ENCODE data around the gene KREMEN2. TPM values are rescaled to one million over a fixed set of nuclear protein-coding genes. Genes with fewer than 3 reads are reported as not detected.

KREMEN2 gene
- total RNA-seq, 1 experiment from 2014 or later = 8.4 TPM

DNA sequence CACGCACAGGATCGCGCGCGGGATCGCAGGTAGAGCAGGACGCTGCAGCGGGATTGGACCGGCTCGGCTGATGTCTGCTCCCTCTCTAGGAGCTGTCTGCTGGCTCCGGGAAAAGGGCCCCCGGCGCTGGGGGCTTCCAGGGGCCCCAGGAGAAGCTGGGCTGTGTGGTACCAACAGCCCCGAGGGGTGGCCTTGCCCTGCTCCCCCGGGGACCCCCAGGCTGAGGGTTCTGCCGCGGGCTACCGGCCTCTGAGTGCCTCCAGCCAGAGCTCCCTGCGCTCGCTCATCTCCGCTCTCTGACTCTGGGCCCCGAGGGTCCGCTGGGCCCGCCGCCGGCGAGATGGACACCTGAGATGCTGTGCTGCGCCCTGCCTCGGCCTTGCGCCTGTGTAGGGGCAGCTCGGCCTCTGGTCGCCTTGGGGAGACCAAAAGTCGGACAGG lies 3.7 kb downstream of the KREMEN2 start:
- POLR2A ChIA-PET (ENCODE audit: unreplicated experiment) = interaction anchor here (0.5 kb wide), 1 partner anchor 14 kb away, joined by 3 read pairs; no protein-coding TSS in a partner anchor
- Histone ChIP-seq H2AFZ (no peak overlapping the region), H3F3A (ENCODE audit: insufficient read depth, low read depth) (peaks cover 32% of the 10 kb centered on the region; the same call in 1 of the 2 replicates), H3K27me3 (ENCODE audit: insufficient read depth, low read depth) (no peaks in the 10 kb centered on the region), H3K4me3 (no peak overlapping the region), H3K36me3 (ENCODE audit: low read depth) (no peaks in the 10 kb centered on the region), H3K9me2 (ENCODE audit: insufficient read depth) (no peaks in the 10 kb centered on the region), H3K4me2 (no peak overlapping the region), H3K9me3 (ENCODE audit: insufficient read depth, low read depth) (no peaks in the 10 kb centered on the region), H3K4me1 (replicated peaks; ENCODE audit: insufficient read depth) (peaks cover 5% of the 10 kb centered on the region), H4K20me1 (ENCODE audit: insufficient read depth) (no peaks in the 10 kb centered on the region), H3K79me2 (ENCODE audit: low read depth) (peaks cover 6% of the 10 kb centered on the region; the same call in 1 of the 2 replicates), H3K27ac (no peak overlapping the region)
- CTCF ChIA-PET = no interaction called here
- TF ChIP-seq, protein P1, sequence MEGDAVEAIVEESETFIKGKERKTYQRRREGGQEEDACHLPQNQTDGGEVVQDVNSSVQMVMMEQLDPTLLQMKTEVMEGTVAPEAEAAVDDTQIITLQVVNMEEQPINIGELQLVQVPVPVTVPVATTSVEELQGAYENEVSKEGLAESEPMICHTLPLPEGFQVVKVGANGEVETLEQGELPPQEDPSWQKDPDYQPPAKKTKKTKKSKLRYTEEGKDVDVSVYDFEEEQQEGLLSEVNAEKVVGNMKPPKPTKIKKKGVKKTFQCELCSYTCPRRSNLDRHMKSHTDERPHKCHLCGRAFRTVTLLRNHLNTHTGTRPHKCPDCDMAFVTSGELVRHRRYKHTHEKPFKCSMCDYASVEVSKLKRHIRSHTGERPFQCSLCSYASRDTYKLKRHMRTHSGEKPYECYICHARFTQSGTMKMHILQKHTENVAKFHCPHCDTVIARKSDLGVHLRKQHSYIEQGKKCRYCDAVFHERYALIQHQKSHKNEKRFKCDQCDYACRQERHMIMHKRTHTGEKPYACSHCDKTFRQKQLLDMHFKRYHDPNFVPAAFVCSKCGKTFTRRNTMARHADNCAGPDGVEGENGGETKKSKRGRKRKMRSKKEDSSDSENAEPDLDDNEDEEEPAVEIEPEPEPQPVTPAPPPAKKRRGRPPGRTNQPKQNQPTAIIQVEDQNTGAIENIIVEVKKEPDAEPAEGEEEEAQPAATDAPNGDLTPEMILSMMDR (conservative IDR thresholded peaks at IDR 0.05) = no peak
- TF ChIP-seq EZH2 (IDR thresholded peaks at IDR 0.05; ENCODE audit: low read depth) = no peak
- intact Hi-C loops (cut with micrococcal nuclease; ENCODE audit: unreplicated experiment) = loop anchor here (10.0 kb wide), 1 partner anchor 83 kb away; the partner anchor contains the start of gene FLYWCH2
- no TSS peak for BruUV-seq (replicated peaks)
- DNase-seq = no peak

DNA sequence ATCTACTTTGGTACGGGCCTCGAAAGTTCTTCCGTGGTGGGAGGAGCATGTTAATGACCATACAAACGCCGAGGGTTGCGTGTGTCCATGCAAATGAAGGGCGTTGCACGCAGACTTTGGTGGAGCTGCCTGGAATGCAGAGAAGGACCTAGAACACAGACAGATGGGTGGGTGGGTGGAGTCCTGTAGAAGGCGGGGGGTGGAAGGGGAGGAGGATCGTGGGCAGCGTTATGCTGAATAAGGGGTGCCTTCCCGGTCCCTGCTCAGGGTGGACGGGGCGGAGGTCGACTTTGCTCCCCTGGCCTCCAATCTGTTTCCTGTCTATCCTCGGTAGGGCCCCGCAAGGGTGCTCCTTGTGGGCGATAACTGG lies 4.3 kb downstream of the KREMEN2 start:
- Histone ChIP-seq H3K4me3 (peak overlapping the region; percentile 77; the same call in 1 of the 2 replicates), H3K9me2 (ENCODE audit: insufficient read depth) (no peaks in the 10 kb centered on the region), H4K20me1 (ENCODE audit: insufficient read depth) (no peaks in the 10 kb centered on the region), H3K4me1 (replicated peaks; ENCODE audit: insufficient read depth) (peaks cover 5% of the 10 kb centered on the region), H2AFZ (no peak overlapping the region), H3K27ac (no peak overlapping the region), H3K4me2 (peak overlapping the region; percentile 96), H3K27me3 (ENCODE audit: insufficient read depth, low read depth) (no peaks in the 10 kb centered on the region), H3K9me3 (ENCODE audit: insufficient read depth, low read depth) (no peaks in the 10 kb centered on the region), H3K36me3 (ENCODE audit: low read depth) (no peaks in the 10 kb centered on the region), H3F3A (ENCODE audit: insufficient read depth, low read depth) (peaks cover 29% of the 10 kb centered on the region; the same call in 1 of the 2 replicates), H3K79me2 (ENCODE audit: low read depth) (peaks cover 6% of the 10 kb centered on the region; the same call in 1 of the 2 replicates)
- BruUV-seq (replicated peaks) = no TSS peak
- POLR2A ChIA-PET (ENCODE audit: unreplicated experiment) = interaction anchor here (0.5 kb wide), 1 partner anchor 13 kb away, joined by 3 read pairs; no protein-coding TSS in a partner anchor
- CTCF ChIA-PET = no interaction called here
- TF ChIP-seq, protein P1 (conservative IDR thresholded peaks at IDR 0.05) = no peak
- no peak for TF ChIP-seq EZH2 (IDR thresholded peaks at IDR 0.05; ENCODE audit: low read depth)
- intact Hi-C loops (cut with micrococcal nuclease; ENCODE audit: unreplicated experiment) = loop anchor here (10.0 kb wide), 1 partner anchor 84 kb away; the partner anchor contains the start of gene FLYWCH2
- DNase-seq = no peak

DNA sequence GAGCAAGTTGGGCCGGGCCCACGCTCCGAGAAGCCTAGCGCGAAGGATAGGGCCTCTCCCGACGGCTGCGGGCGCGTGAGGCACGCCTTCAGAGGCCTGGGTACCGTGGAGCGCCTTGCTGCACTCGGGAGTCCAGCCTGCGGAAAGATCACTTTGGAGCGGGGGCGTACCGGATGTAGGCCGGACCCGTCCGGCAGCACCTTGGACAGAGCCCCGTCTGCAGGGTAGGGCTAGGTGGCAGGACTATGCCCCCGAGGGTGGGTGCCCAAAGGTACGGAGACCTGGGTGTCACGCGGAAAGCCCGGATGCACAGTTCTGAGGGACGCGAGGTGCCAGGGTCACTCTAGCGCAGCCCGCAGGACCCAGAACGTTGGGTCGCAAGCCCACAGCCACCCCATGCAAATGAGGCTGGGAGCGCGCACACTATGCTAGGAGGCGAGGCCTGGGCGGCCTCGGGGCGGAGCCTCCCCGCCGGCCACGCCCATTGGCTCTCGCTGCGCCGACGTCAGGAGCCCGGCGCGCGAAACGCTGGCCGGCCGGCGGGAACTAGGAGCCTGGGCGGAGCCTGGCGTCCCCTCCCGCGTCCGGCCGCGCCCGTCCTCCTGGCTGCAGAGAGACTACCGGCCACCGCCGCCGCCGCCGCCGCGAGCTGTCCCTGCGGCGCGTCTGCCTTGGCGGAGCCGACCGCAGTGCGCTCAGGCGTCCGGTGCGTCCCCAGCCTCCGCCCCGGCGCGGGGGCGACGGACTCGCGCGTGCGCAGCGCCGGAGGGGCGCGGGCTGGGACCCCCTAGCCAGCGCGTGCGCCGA lies 4.9 kb downstream of the KREMEN2 start, which contains the start of gene PAQR4:
Gene PAQR4 (plus strand): TSS at position 611 of the 807 bp plus-strand sequence. CDS start 327 bp downstream, outside the sequence.
- DNase-seq = peak; percentile 68 to 95
- Histone ChIP-seq H2AFZ (peak within 1 kb of the TSS; percentile 82), H3K4me1 (replicated peaks; ENCODE audit: insufficient read depth) (peaks cover 5% of the 10 kb centered on the region), H3K9me3 (ENCODE audit: insufficient read depth, low read depth) (no peaks in the 10 kb centered on the region), H3K27me3 (ENCODE audit: insufficient read depth, low read depth) (no peaks in the 10 kb centered on the region), H3K4me3 (peak within 1 kb of the TSS; percentile 77), H3K9me2 (ENCODE audit: insufficient read depth) (no peaks in the 10 kb centered on the region), H3K4me2 (peak within 1 kb of the TSS; percentile 96), H4K20me1 (ENCODE audit: insufficient read depth) (no peaks in the 10 kb centered on the region), H3K36me3 (ENCODE audit: low read depth) (no peaks in the 10 kb centered on the region), H3F3A (ENCODE audit: insufficient read depth, low read depth) (peaks cover 31% of the 10 kb centered on the region; the same call in 1 of the 2 replicates), H3K79me2 (ENCODE audit: low read depth) (peaks cover 6% of the 10 kb centered on the region; the same call in 1 of the 2 replicates), H3K27ac (no peak within 1 kb of the TSS)
- no TSS peak for BruUV-seq (replicated peaks)
- CTCF ChIA-PET = interaction anchor here (0.6 kb wide), 1 partner anchor 56 kb away, joined by 3 read pairs; no protein-coding TSS in a partner anchor
- POLR2A ChIA-PET (ENCODE audit: unreplicated experiment) = interaction anchor here (0.6 kb wide), 1 partner anchor 826 kb away, joined by 8 read pairs; no protein-coding TSS in a partner anchor
- intact Hi-C loops (cut with micrococcal nuclease; ENCODE audit: unreplicated experiment) = loop anchor here (10.0 kb wide), 1 partner anchor 84 kb away; the partner anchor contains the start of gene FLYWCH2
- TF ChIP-seq EZH2 (IDR thresholded peaks at IDR 0.05; ENCODE audit: low read depth) = no peak
- TF ChIP-seq, protein P1 (conservative IDR thresholded peaks at IDR 0.05) = no peak

Data from PC-9 (cell line).